OCI-LY1 (cell line): Measurements from ENCODE around the gene INTS6.

ENCODE experiments used
- H2AFZ ChIP-seq: fragments of 200-600 bp; sonication (generic), shearing (Covaris generic); 2 replicates; pipeline ENCODE4 v1.6.0; 2014; ENCODE audit warnings: antibody characterized with exemption, mild to moderate bottlenecking, low read length
- H3F3A ChIP-seq: fragments of 200-600 bp; sonication (generic), shearing (Covaris generic); 2 replicates; pipeline ENCODE4 v1.6.0; 2014; ENCODE audit warnings: mild to moderate bottlenecking, antibody characterized with exemption, low read length, moderate library complexity; ENCODE audit not compliant: insufficient read depth
- H3K27ac ChIP-seq: fragments of 200-600 bp; sonication (generic); 2 replicates; pipeline ENCODE4 v1.5.1; 2014; ENCODE audit warnings: low read length, mixed run types, mild to moderate bottlenecking, low read depth; ENCODE audit not compliant: poor library complexity, severe bottlenecking
- H3K27me3 ChIP-seq: fragments of 200-600 bp; sonication (generic); 2 replicates; pipeline ENCODE4 v1.6.0; 2014; ENCODE audit warnings: antibody characterized with exemption, mild to moderate bottlenecking, low read length, moderate library complexity; ENCODE audit not compliant: insufficient read depth
- H3K36me3 ChIP-seq: fragments of 200-600 bp; sonication (generic); 2 replicates; pipeline ENCODE4 v1.6.1; 2014; ENCODE audit warnings: mild to moderate bottlenecking, antibody characterized with exemption, low read length, moderate library complexity, mixed read lengths; ENCODE audit not compliant: insufficient read depth
- H3K4me1 ChIP-seq: fragments of 200-600 bp; sonication (generic); 2 replicates; pipeline ENCODE4 v1.5.1; 2014; ENCODE audit warnings: mild to moderate bottlenecking, low read length, moderate library complexity; ENCODE audit not compliant: insufficient read depth, severe bottlenecking
- H3K4me2 ChIP-seq: fragments of 200-600 bp; sonication (generic), shearing (Covaris generic); 2 replicates; pipeline ENCODE4 v1.6.1; 2014; ENCODE audit warnings: low read length
- H3K4me3 ChIP-seq: fragments of 200-600 bp; sonication (generic); 2 replicates; pipeline ENCODE4 v1.5.1; 2014; ENCODE audit warnings: low read length, low read depth, mild to moderate bottlenecking, mixed read lengths; ENCODE audit not compliant: poor library complexity, severe bottlenecking
- H3K79me2 ChIP-seq: fragments of 200-600 bp; shearing (Covaris generic); 2 replicates; pipeline ENCODE4 v1.6.1; 2016; ENCODE audit warnings: mixed run types, low read length, mixed read lengths; ENCODE audit not compliant: insufficient read depth
- H3K9ac ChIP-seq: fragments of 200-600 bp; sonication (generic), shearing (Covaris generic); 2 replicates; pipeline ENCODE4 v1.6.1; 2014; ENCODE audit warnings: mild to moderate bottlenecking, low read length, mixed read lengths
- H3K9me2 ChIP-seq: fragments of 200-600 bp; sonication (generic), shearing (Covaris generic); 2 replicates; pipeline ENCODE4 v1.6.1; 2014; ENCODE audit warnings: low read depth, mild to moderate bottlenecking, low read length, mixed read lengths
- H3K9me3 ChIP-seq: fragments of 200-600 bp; shearing (Covaris generic); 2 replicates; pipeline ENCODE4 v1.6.1; 2014; ENCODE audit warnings: low read length, mixed read lengths
- H4K20me1 ChIP-seq: fragments of 200-600 bp; sonication (generic), shearing (Covaris generic); 2 replicates; pipeline ENCODE4 v1.6.0; 2016; ENCODE audit warnings: mild to moderate bottlenecking, low read length; ENCODE audit not compliant: insufficient read depth
- EZH2 ChIP-seq: fragments of 200-600 bp; sonication (generic), shearing (Covaris generic); IDR thresholded peaks from 2 replicates; pipeline ENCODE4 v1.8.0; 2017; ENCODE audit warnings: borderline replicate concordance, mixed run types, mild to moderate bottlenecking, antibody characterized with exemption, low read length, moderate library complexity, mixed read lengths
- TF ChIP-seq, protein P1 (sequence below): fragments of 200-600 bp; sonication (generic), shearing (Covaris generic); IDR thresholded peaks from 2 replicates; pipeline ENCODE4 v1.5.1; 2017; ENCODE audit warnings: mild to moderate bottlenecking, antibody characterized with exemption, low read length, moderate library complexity, mixed read lengths

The INTS6 gene

DNA sequence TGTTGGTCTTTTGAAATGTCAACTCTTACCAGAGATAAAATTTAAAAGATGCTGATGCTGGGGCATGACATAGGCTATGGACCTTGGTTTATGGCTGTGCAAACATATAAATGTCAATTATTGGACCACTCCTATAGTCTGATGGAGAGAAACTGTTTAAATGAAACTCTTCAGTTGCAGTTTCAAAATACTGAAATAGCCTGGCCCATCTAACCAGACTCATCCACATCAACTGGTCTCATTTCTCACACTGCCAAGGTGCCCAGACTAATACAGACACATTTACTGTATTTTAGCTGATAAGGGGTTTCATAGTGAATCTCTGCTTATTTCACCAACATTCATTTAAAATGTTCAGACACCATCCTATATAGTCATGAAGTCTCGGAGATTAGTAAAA, 93.5 kb downstream of the INTS6 start:
- Histone ChIP-seq H3K4me1 (no peaks in the 10 kb centered on the region), H2AFZ (no peak overlapping the region), H3K4me3 (no peak overlapping the region), H3K9me3 (no peaks in the 10 kb centered on the region), H3K79me2 (no peaks in the 10 kb centered on the region), H3K27ac (no peak overlapping the region), H3K36me3 (peaks cover 28% of the 10 kb centered on the region), H3K9me2 (no peaks in the 10 kb centered on the region), H3K4me2 (no peak overlapping the region), H3F3A (no peaks in the 10 kb centered on the region), H3K27me3 (no peaks in the 10 kb centered on the region), H3K9ac (no peak overlapping the region), H4K20me1 (no peaks in the 10 kb centered on the region)
- TF ChIP-seq EZH2, result no peak

DNA sequence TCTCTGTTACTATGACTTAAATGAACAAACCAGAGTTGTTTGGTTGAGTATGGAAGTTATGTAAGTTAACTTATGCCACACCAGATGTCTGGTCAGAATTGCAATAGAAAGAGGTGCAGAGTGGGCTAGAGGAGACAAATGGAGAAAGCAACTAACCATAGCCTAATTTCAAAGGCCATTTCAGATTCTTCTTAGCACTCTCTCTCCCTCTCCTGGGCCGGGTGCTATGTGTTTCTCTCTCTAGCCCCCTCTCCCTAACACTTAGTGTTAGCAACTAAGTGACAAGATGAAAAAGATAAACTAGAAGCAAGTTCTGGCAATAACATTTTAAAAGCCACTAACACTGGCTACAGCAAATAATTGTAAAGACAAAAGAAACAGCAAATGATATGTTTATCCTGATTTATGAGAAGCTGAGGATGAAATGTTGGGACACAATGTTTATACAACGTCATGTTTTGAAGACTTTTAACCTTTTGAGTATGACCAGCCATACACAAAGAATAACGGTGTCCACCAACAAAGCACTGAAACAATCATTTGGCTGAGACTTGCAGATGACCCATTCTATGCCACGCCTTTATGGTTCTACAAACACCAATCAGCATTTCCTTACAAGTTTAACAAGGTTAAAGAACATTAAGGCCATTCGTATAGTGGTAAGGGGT, 94.8 kb downstream of the INTS6 start:
- no peak overlapping the region for H3K4me2 ChIP-seq
- no peak overlapping the region for H2AFZ ChIP-seq
- TF ChIP-seq, protein P1, sequence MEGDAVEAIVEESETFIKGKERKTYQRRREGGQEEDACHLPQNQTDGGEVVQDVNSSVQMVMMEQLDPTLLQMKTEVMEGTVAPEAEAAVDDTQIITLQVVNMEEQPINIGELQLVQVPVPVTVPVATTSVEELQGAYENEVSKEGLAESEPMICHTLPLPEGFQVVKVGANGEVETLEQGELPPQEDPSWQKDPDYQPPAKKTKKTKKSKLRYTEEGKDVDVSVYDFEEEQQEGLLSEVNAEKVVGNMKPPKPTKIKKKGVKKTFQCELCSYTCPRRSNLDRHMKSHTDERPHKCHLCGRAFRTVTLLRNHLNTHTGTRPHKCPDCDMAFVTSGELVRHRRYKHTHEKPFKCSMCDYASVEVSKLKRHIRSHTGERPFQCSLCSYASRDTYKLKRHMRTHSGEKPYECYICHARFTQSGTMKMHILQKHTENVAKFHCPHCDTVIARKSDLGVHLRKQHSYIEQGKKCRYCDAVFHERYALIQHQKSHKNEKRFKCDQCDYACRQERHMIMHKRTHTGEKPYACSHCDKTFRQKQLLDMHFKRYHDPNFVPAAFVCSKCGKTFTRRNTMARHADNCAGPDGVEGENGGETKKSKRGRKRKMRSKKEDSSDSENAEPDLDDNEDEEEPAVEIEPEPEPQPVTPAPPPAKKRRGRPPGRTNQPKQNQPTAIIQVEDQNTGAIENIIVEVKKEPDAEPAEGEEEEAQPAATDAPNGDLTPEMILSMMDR, result no peak
- TF ChIP-seq EZH2, result no peak
- H3K27me3 ChIP-seq, result no peaks in the 10 kb centered on the region
- H3K27ac ChIP-seq, result no peak overlapping the region
- no peaks in the 10 kb centered on the region for H3K4me1 ChIP-seq
- H3K9me3 ChIP-seq, result no peaks in the 10 kb centered on the region
- H3K9me2 ChIP-seq, result no peaks in the 10 kb centered on the region
- no peak overlapping the region for H3K4me3 ChIP-seq
- H3F3A ChIP-seq, result no peaks in the 10 kb centered on the region
- H4K20me1 ChIP-seq, result no peaks in the 10 kb centered on the region
- H3K9ac ChIP-seq, result no peak overlapping the region
- peaks cover 20% of the 10 kb centered on the region for H3K36me3 ChIP-seq
- no peaks in the 10 kb centered on the region for H3K79me2 ChIP-seq

DNA sequence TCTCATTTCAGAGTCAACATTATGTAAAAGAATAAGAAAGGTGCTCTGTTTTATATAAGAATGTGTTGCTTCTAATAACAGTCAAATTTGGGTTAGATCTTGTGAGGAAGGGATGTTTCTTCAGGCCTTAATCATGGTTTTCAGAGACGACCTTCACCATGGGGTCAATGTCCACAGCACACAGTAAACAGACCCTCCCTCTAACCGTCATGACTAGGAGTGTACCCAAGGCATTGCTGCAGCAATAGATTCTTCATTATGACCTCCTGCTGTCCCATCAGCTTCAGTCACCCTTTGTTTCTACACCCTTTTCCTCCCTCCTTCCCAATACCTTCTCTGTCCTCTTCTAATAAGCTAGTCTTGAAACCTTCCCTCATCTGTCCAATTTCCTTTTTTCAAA, 97.6 kb downstream of the INTS6 start:
- TF ChIP-seq, protein P1, result no peak
- TF ChIP-seq EZH2, result no peak
- H2AFZ ChIP-seq, result no peak overlapping the region
- no peaks in the 10 kb centered on the region for H3K79me2 ChIP-seq
- H3K9me2 ChIP-seq, result no peaks in the 10 kb centered on the region
- H3K27ac ChIP-seq, result no peak overlapping the region
- 0 out of 2 replicates have a peak, but pooled peaks cover under 1% of the 10 kb centered on the region for H3K36me3 ChIP-seq
- no peaks in the 10 kb centered on the region for H3K27me3 ChIP-seq
- H3K9me3 ChIP-seq, result no peaks in the 10 kb centered on the region
- H4K20me1 ChIP-seq, result no peaks in the 10 kb centered on the region
- no peaks in the 10 kb centered on the region; the same call in 1 of the 2 replicates for H3F3A ChIP-seq
- H3K9ac ChIP-seq, result no peak overlapping the region
- H3K4me2 ChIP-seq, result no peak overlapping the region
- no peaks in the 10 kb centered on the region for H3K4me1 ChIP-seq
- no peak overlapping the region for H3K4me3 ChIP-seq

DNA sequence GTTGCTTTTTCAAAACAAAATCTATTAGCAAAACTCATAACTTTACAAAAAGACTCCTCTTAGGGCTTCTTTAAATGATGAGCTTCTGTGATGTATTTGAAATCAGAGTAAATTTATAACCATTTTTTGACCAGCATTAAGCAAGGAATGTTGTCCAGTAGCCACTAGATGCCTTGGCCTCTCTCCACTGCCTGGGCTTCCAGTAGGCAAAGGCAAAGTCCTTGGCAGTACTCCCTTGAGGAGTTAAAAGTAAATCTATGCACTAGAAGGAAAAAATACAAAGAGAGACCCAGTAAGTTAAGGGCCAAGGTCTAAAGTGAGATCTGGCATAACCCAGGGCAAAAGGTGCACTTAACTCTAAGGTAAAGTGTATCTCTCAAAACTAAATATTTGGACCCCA, 103.8 kb downstream of the INTS6 start:
- no peaks in the 10 kb centered on the region for H3K79me2 ChIP-seq
- H4K20me1 ChIP-seq, result no peaks in the 10 kb centered on the region
- H3K9ac ChIP-seq, result no peak overlapping the region
- H3K4me3 ChIP-seq, result no peak overlapping the region
- no peak overlapping the region for H3K4me2 ChIP-seq
- H3F3A ChIP-seq, result no peaks in the 10 kb centered on the region; the same call in 1 of the 2 replicates
- no peak overlapping the region for H3K27ac ChIP-seq
- no peaks in the 10 kb centered on the region for H3K9me3 ChIP-seq
- TF ChIP-seq, protein P1, result no peak
- no peak for TF ChIP-seq EZH2
- H3K27me3 ChIP-seq, result no peaks in the 10 kb centered on the region
- H3K9me2 ChIP-seq, result no peaks in the 10 kb centered on the region
- H2AFZ ChIP-seq, result no peak overlapping the region
- H3K4me1 ChIP-seq, result no peaks in the 10 kb centered on the region
- no peaks in the 10 kb centered on the region for H3K36me3 ChIP-seq
